ENCODE measurements around the gene EIF5A2. TPM values are rescaled to one million over a fixed set of nuclear protein-coding genes. Genes with fewer than 3 reads are reported as not detected.

EIF5A2 gene
- total RNA-seq, 1 donor: 12.3 TPM

GRCh38 chr3:170839518-170840100 is 68.8 kb downstream of the EIF5A2 start:
- Histone ChIP-seq H2AFZ (ENCODE audit: low read length) (no peak overlapping the region), H3K4me2 (ENCODE audit: insufficient read depth, low read length) (no peak overlapping the region), H3K4me3 (ENCODE audit: insufficient read depth, low read length) (no peak overlapping the region), H3K36me3 (ENCODE audit: insufficient read depth, low read length) (no peaks in the 10 kb centered on the region), H3K4me1 (ENCODE audit: insufficient read depth, low read length) (no peaks in the 10 kb centered on the region), H3K27ac (ENCODE audit: low read depth, low read length) (no peak overlapping the region), H3K27me3 (ENCODE audit: insufficient read depth, low read length) (peaks cover 22% of the 10 kb centered on the region), H4K20me1 (ENCODE audit: insufficient read depth, low read length) (no peaks in the 10 kb centered on the region), H3K79me2 (ENCODE audit: insufficient read depth, low read length) (no peaks in the 10 kb centered on the region), H3K9me3 (ENCODE audit: low read depth, low read length) (no peaks in the 10 kb centered on the region)
- DNase-seq (ENCODE audit: insufficient read length, low spot score, missing footprints): no peak
- TF ChIP-seq, protein P1, sequence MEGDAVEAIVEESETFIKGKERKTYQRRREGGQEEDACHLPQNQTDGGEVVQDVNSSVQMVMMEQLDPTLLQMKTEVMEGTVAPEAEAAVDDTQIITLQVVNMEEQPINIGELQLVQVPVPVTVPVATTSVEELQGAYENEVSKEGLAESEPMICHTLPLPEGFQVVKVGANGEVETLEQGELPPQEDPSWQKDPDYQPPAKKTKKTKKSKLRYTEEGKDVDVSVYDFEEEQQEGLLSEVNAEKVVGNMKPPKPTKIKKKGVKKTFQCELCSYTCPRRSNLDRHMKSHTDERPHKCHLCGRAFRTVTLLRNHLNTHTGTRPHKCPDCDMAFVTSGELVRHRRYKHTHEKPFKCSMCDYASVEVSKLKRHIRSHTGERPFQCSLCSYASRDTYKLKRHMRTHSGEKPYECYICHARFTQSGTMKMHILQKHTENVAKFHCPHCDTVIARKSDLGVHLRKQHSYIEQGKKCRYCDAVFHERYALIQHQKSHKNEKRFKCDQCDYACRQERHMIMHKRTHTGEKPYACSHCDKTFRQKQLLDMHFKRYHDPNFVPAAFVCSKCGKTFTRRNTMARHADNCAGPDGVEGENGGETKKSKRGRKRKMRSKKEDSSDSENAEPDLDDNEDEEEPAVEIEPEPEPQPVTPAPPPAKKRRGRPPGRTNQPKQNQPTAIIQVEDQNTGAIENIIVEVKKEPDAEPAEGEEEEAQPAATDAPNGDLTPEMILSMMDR (IDR thresholded peaks at IDR 0.05; ENCODE audit: extremely low read depth, low read depth, low read length): no peak

Other genes with a start within 250 kb of the EIF5A2 start
- gene RPL22L1, start 38.4 kb downstream of the EIF5A2 start, total RNA-seq: 232 and 297 TPM in 2 replicates
- gene SLC2A2, start 118.1 kb upstream of the EIF5A2 start, total RNA-seq: not detected in 2 replicates

All from osteoblast (primary cell).